HUES6 (cell line): ENCODE data around the gene AARS2.
A peak's percentile ranks its signal among the peaks of the same experiment; 100 is the strongest.

Source experiments
- H3K27ac ChIP-seq: 2 replicates; pipeline ENCODE4 v1.7.0; 2013; ENCODE audit warnings: low read depth, mild to moderate bottlenecking, low read length, inconsistent platforms
- H3K27me3 ChIP-seq: 2 replicates; pipeline ENCODE4 v1.6.1; 2013; ENCODE audit warnings: low read length; ENCODE audit not compliant: control insufficient read depth, insufficient read depth
- H3K36me3 ChIP-seq: 2 replicates; pipeline ENCODE4 v1.6.1; 2013; ENCODE audit warnings: low read length; ENCODE audit not compliant: control insufficient read depth, insufficient read depth
- H3K4me1 ChIP-seq: 2 replicates; pipeline ENCODE4 v1.6.1; 2013; ENCODE audit warnings: low read length; ENCODE audit not compliant: control insufficient read depth, insufficient read depth
- H3K4me3 ChIP-seq: 2 replicates; pipeline ENCODE4 v1.5.1; 2013; ENCODE audit warnings: low read depth, low read length
- H3K9ac ChIP-seq: one replicate; pipeline ENCODE4 v1.6.1; 2013; ENCODE audit warnings: mild to moderate bottlenecking, low read length
- H3K9me3 ChIP-seq: 2 replicates; pipeline ENCODE4 v1.6.1; 2013; ENCODE audit warnings: low read depth, low read length; ENCODE audit not compliant: control insufficient read depth, insufficient read depth

The AARS2 gene

GRCh38 chr6:44273617-44274016, 39.5 kb downstream of the AARS2 start:
- H3K9ac ChIP-seq = no peak overlapping the region
- peaks cover 16% of the 10 kb centered on the region for H3K4me1 ChIP-seq
- H3K27me3 ChIP-seq = peaks cover 93% of the 10 kb centered on the region
- H3K9me3 ChIP-seq = no peaks in the 10 kb centered on the region
- H3K36me3 ChIP-seq = no peaks in the 10 kb centered on the region
- no peak overlapping the region for H3K4me3 ChIP-seq
- H3K27ac ChIP-seq = no peak overlapping the region

GRCh38 chr6:44272999-44273566, 40.1 kb downstream of the AARS2 start:
- Histone ChIP-seq H3K36me3 (no peaks in the 10 kb centered on the region), H3K4me1 (peaks cover 21% of the 10 kb centered on the region), H3K27ac (no peak overlapping the region), H3K27me3 (peaks cover 92% of the 10 kb centered on the region), H3K9ac (no peak overlapping the region), H3K4me3 (no peak overlapping the region), H3K9me3 (no peaks in the 10 kb centered on the region)

- peaks cover 21% of the 10 kb centered on the region for H3K4me1 ChIP-seq
- no peaks in the 10 kb centered on the region for H3K36me3 ChIP-seq
- H3K9ac ChIP-seq = no peak overlapping the region
- H3K27ac ChIP-seq = no peak overlapping the region
- H3K9me3 ChIP-seq = no peaks in the 10 kb centered on the region
- H3K4me3 ChIP-seq = no peak overlapping the region
- H3K27me3 ChIP-seq = peaks cover 87% of the 10 kb centered on the region
Observed at GRCh38 chr6:44272529-44272928, 40.6 kb downstream of the AARS2 start.

- Histone ChIP-seq H3K4me3 (no peak overlapping the region), H3K9me3 (no peaks in the 10 kb centered on the region), H3K36me3 (no peaks in the 10 kb centered on the region), H3K27me3 (peaks cover 80% of the 10 kb centered on the region), H3K4me1 (peaks cover 21% of the 10 kb centered on the region), H3K27ac (no peak overlapping the region), H3K9ac (no peak overlapping the region)
Observed at GRCh38 chr6:44271914-44272313, 41.2 kb downstream of the AARS2 start.

- peaks cover 21% of the 10 kb centered on the region for H3K4me1 ChIP-seq
- peak overlapping the region; percentile 42 for H3K4me3 ChIP-seq
- H3K36me3 ChIP-seq = no peaks in the 10 kb centered on the region
- H3K27ac ChIP-seq = no peak overlapping the region
- no peaks in the 10 kb centered on the region for H3K9me3 ChIP-seq
- no peak overlapping the region for H3K9ac ChIP-seq
- peaks cover 75% of the 10 kb centered on the region for H3K27me3 ChIP-seq
Observed at GRCh38 chr6:44271406-44271723, 41.8 kb downstream of the AARS2 start.

GRCh38 chr6:44270526-44271405, 42.4 kb downstream of the AARS2 start:
- Histone ChIP-seq H3K4me3 (peak overlapping the region; percentile 42), H3K27me3 (peaks cover 69% of the 10 kb centered on the region), H3K4me1 (peaks cover 21% of the 10 kb centered on the region), H3K27ac (no peak overlapping the region), H3K9me3 (no peaks in the 10 kb centered on the region), H3K9ac (no peak overlapping the region), H3K36me3 (no peaks in the 10 kb centered on the region)

- Histone ChIP-seq H3K4me1 (peaks cover 18% of the 10 kb centered on the region), H3K9me3 (no peaks in the 10 kb centered on the region), H3K4me3 (peak within 1 kb of the TSS; percentile 42), H3K9ac (no peak within 1 kb of the TSS), H3K36me3 (no peaks in the 10 kb centered on the region), H3K27ac (no peak within 1 kb of the TSS), H3K27me3 (peaks cover 62% of the 10 kb centered on the region)
Observed at GRCh38 chr6:44269921-44270525, 43.1 kb downstream of the AARS2 start, which contains the start of gene TMEM151B. TSS of gene TMEM151B (plus strand) at chr6:44270450. CDS start at chr6:44270743, 293 bp downstream.

- Histone ChIP-seq H3K36me3 (no peaks in the 10 kb centered on the region), H3K27me3 (peaks cover 55% of the 10 kb centered on the region), H3K4me3 (no peak overlapping the region), H3K27ac (no peak overlapping the region), H3K9me3 (no peaks in the 10 kb centered on the region), H3K9ac (no peak overlapping the region), H3K4me1 (peaks cover 23% of the 10 kb centered on the region)
Observed at GRCh38 chr6:44269178-44269920, 43.8 kb downstream of the AARS2 start.

- Histone ChIP-seq H3K9me3 (no peaks in the 10 kb centered on the region), H3K27ac (no peak overlapping the region), H3K36me3 (no peaks in the 10 kb centered on the region), H3K27me3 (peaks cover 43% of the 10 kb centered on the region), H3K9ac (no peak overlapping the region), H3K4me3 (peak overlapping the region; percentile 5; the same call in 1 of the 2 replicates), H3K4me1 (peaks cover 35% of the 10 kb centered on the region)
Observed at GRCh38 chr6:44268095-44268628, 45.0 kb downstream of the AARS2 start.

- Histone ChIP-seq H3K27me3 (peaks cover 34% of the 10 kb centered on the region), H3K4me3 (no peak overlapping the region), H3K9me3 (no peaks in the 10 kb centered on the region), H3K4me1 (peaks cover 43% of the 10 kb centered on the region), H3K27ac (no peak overlapping the region), H3K36me3 (no peaks in the 10 kb centered on the region), H3K9ac (no peak overlapping the region)
Observed at GRCh38 chr6:44267252-44267651, 45.9 kb downstream of the AARS2 start.
